PC-9 (cell line): Measurements from ENCODE around the gene UTP18.

Experiments
- CTCF ChIP-seq: fragments of 200-600 bp; sonication (generic); conservative IDR thresholded peaks from 2 replicates; pipeline ENCODE4 v1.6.1; 2017; ENCODE audit warnings: mixed run types, antibody characterized with exemption, mild to moderate bottlenecking, moderate library complexity
- EZH2 ChIP-seq: fragments of 200-600 bp; sonication (generic); IDR thresholded peaks from 2 replicates; pipeline ENCODE4 v1.8.0; 2017; ENCODE audit warnings: antibody characterized with exemption, low read depth

- TF ChIP-seq CTCF (no peak), EZH2 (no peak)
Measured at GRCh38 chr17:51250314-51250840, 10.0 kb upstream of the UTP18 start.
